ENCODE data around the gene PTPRA. TPM values are rescaled to one million over a fixed set of nuclear protein-coding genes. Genes with fewer than 3 reads are reported as not detected.
A peak's percentile ranks its signal among the peaks of the same experiment; 100 is the strongest.

Gene PTPRA
- total and polyA plus RNA-seq, 2 of the 13 experiments (the other 11 are each of a cell fraction or from before 2014, with no cell fraction given), result 47.2 to 127 TPM

- no peak for TF ChIP-seq HNF4A (CRISPR knock-in tag; IDR thresholded peaks at IDR 0.05)
- no peak; the same call in 1 of the 2 replicates for TF ChIP-seq TEAD2 (CRISPR knock-in tag; IDR thresholded peaks at IDR 0.05)
- TF ChIP-seq ERF (CRISPR knock-in tag; IDR thresholded peaks at IDR 0.05), result no peak
- TF ChIP-seq SCMH1 (CRISPR knock-in tag; IDR thresholded peaks at IDR 0.05; ENCODE audit: borderline replicate concordance), result no peak
- TF ChIP-seq ZNF18 (CRISPR knock-in tag; IDR thresholded peaks at IDR 0.05; ENCODE audit: insufficient replicate concordance), result peak; percentile 62
- TF ChIP-seq SRY (CRISPR knock-in tag; IDR thresholded peaks at IDR 0.05), result 0 out of 2 replicates have a peak, but pooled peaks have one; percentile 3
- TF ChIP-seq ZNF780A (CRISPR knock-in tag; IDR thresholded peaks at IDR 0.05), result peak; percentile 96
- peak; percentile 68; the same call in 1 of the 2 replicates for TF ChIP-seq BRCA1 (CRISPR knock-in tag; IDR thresholded peaks at IDR 0.05)
- TF ChIP-seq ZBTB21 (CRISPR knock-in tag; IDR thresholded peaks at IDR 0.05), result no peak
- TF ChIP-seq CBX2 (IDR thresholded peaks at IDR 0.05; ENCODE audit: low read depth, low read length), result no peak
- no peak; the same call in 1 of the 2 replicates for TF ChIP-seq CBX2 (CRISPR knock-in tag; IDR thresholded peaks at IDR 0.05; ENCODE audit: low read depth)
- no peak for TF ChIP-seq CSRNP2 (CRISPR knock-in tag; conservative IDR thresholded peaks at IDR 0.05; ENCODE audit: low read depth)
- TF ChIP-seq FIP1L1 (IDR thresholded peaks at IDR 0.05; ENCODE audit: borderline replicate concordance, insufficient read depth, low read depth, low read length), result no peak; the same call in 1 of the 2 replicates
- peak; percentile 63; the same call in 1 of the 2 replicates for TF ChIP-seq ATF2 (CRISPR knock-in tag; IDR thresholded peaks at IDR 0.05)
- no peak for TF ChIP-seq ZNF841 (CRISPR knock-in tag; IDR thresholded peaks at IDR 0.05; ENCODE audit: borderline replicate concordance)
- peak; percentile 43 to 78; a peak in 1 of 4 replicates for TF ChIP-seq KLF16 (CRISPR knock-in tag; IDR thresholded peaks at IDR 0.05)
- TF ChIP-seq NFYC (CRISPR knock-in tag; IDR thresholded peaks at IDR 0.05), result no peak; the same call in 1 of the 2 replicates
- peak; percentile 93; the same call in 1 of the 2 replicates for TF ChIP-seq ZNF280D (CRISPR knock-in tag; IDR thresholded peaks at IDR 0.05)
- peak; percentile 62 for TF ChIP-seq ZNF292 (CRISPR knock-in tag; IDR thresholded peaks at IDR 0.05; ENCODE audit: borderline replicate concordance, low read depth)
- TF ChIP-seq MTERF4 (CRISPR knock-in tag; IDR thresholded peaks at IDR 0.05), result no peak; the same call in 1 of the 2 replicates
- TF ChIP-seq ZNF629 (CRISPR knock-in tag; conservative IDR thresholded peaks at IDR 0.05), result no peak
- TF ChIP-seq ZBTB38 (CRISPR knock-in tag; IDR thresholded peaks at IDR 0.05), result peak; percentile 57
Observed at GRCh38 chr20:2872459-2873009, 747 bp upstream of the PTPRA start (continued).
